ENCODE data around the gene MYO1B.

The MYO1B gene

DNA sequence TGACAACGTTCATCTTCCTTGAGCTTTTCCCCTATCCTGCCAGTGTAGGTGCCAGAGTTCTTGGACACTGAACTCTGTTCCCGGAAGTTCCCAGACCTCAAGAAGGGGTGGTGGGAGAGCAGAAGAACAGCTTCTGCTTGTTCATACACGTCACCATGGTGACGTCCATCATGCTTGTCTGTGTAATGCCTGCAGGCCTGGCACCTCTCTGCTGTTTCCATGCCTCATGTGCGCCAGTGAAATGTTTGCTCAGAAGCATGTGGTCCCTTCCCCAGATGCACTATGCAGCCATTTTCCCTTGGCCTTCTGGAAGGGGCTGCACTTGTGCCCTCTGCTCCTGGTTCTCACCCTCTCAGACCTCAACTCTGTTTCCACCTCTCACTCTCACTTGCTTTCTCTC is 221.9 kb downstream of the MYO1B start:
- peak in 1 of 3 experiments; percentile 45 for DNase-seq

DNA sequence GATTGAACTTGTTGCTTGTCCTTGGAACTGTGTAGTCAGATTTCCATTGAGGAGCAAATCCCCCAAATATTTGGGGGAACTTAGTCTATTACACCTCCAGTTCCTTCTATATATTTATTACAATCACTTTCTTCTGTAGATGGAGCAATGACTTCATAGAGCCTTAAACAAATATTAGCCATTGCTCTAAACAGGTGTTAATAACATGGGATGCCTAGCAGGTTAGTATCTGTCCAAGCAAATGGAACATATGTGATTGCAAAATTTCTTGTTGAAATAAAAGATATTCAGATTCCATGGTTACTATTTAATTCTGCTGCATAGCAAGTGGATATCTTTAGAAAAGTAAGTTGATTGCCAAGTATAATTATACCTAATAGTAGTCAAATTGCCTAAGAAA is 225.1 kb downstream of the MYO1B start:
- no peak for DNase-seq

DNA sequence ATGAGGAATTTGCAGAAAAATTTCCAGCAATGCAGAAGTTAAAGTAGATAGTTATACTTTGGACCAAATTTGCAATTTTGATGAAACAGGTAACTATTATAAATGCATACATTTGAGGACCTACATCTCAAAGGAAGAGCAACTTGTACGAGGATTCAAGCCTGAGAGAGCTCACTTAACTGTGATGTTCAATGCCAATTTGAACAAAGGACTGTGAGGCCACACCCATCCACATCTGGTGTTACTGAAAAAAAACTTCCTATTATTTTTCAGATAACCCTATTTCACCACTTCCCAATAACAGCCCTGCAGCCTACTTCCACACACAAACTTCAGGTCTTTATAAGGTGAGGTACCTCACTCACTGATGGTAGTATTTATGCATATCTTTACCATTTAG is 229.3 kb downstream of the MYO1B start:
- DNase-seq = no peak

All from NCI-H1417 (cell line).